K562 (cell line): ENCODE measurements around the gene DND1. TPM values are rescaled to one million over a fixed set of nuclear protein-coding genes. Genes with fewer than 3 reads are reported as not detected.

Experiments used
- ATAC-seq: fragments of 200-7000 bp; cut with Tn5 transposase; 3 replicates; pipeline ENCODE4 v1.9.1; 2020; ENCODE audit warnings: moderate library complexity
- BruUV-seq: library from RNA; stranded (reverse); fragments of 400-500 nt; replicated peaks from 2 replicates; lab custom pipeline; 2021; lab: Mats Ljungman, UMichigan
- CTCF ChIA-PET: fragments of 300-600 bp; formaldehyde crosslinking; extraction: SDS; loops from one replicate; lab custom pipeline; 2021; ENCODE audit warnings: low intra/inter-chr PET ratio; lab: Yijun Ruan, JAX
- POLR2A ChIA-PET: fragments of 300-600, 350-650 bp; sonication (Branson Sonifier 250); formaldehyde crosslinking; extraction: SDS; loops from one replicate; lab custom pipeline; 2021; ENCODE audit warnings: antibody characterized with exemption, inconsistent platforms; lab: Yijun Ruan, JAX
- DNase-seq, 4 experiments: peaks; one replicate each; pipeline versions ENCODE4 v3.0.0 to v3.0.0-alpha.2; 2011 to 2018; ENCODE audit warnings: low spot score in 3 of 4, mixed read lengths in 3 of 4; ENCODE audit errors: extremely low read depth in 1 of 4
- FAIRE-seq: peaks from 2 replicates; lab custom pipeline; 2011; peaks lifted over from hg19 to GRCh38; lab: Jason Lieb, UNC
- H2AFZ ChIP-seq: 2 replicates; pipeline ENCODE4 v1.6.0; 2011; ENCODE audit warnings: low read depth, low read length, control low read depth, inconsistent platforms
- H3K27ac ChIP-seq: fragments of 200-600 bp; 3 replicates; pipeline ENCODE4 v1.8.0; 2011; ENCODE audit warnings: low read depth, mild to moderate bottlenecking, control low read depth, inconsistent platforms, low read length, moderate library complexity, mixed read lengths; ENCODE audit errors: extremely low read depth
- H3K27me3 ChIP-seq, 2 experiments: fragments of 300-600 bp in 1 of 2; 2 replicates in 1 of 2; 3 replicates in 1 of 2; pipeline versions ENCODE4 v1.6.0 to v1.8.0; 2011; ENCODE audit warnings: inconsistent platforms in 2 of 2, low read length in 2 of 2, mild to moderate bottlenecking in 1 of 2, mixed read lengths in 1 of 2, moderate library complexity in 1 of 2; ENCODE audit not compliant: control insufficient read depth in 2 of 2, insufficient read depth in 2 of 2
- H3K36me3 ChIP-seq: fragments of 300-600 bp; 3 replicates; pipeline ENCODE4 v1.8.0; 2011; ENCODE audit warnings: mild to moderate bottlenecking, low read length, inconsistent platforms; ENCODE audit not compliant: control insufficient read depth, insufficient read depth
- H3K4me1 ChIP-seq, 2 experiments: fragments of 200-600 bp in 1 of 2; replicated peaks in 1 of 2; 2 replicates in 1 of 2; 3 replicates in 1 of 2; pipeline versions ENCODE4 v1.5.1 to v1.8.0; 2011; ENCODE audit warnings: inconsistent platforms in 2 of 2, low read length in 2 of 2, mild to moderate bottlenecking in 1 of 2, mixed read lengths in 1 of 2, moderate library complexity in 1 of 2; ENCODE audit not compliant: control insufficient read depth in 2 of 2, insufficient read depth in 2 of 2
- H3K4me2 ChIP-seq: 2 replicates; pipeline ENCODE4 v1.6.1; 2011; ENCODE audit warnings: low read length, control low read depth, inconsistent platforms, mixed read lengths; ENCODE audit not compliant: insufficient read depth
- H3K4me3 ChIP-seq: fragments of 200-600 bp; sonication (generic), shearing (Covaris generic); 2 replicates; pipeline ENCODE4 v1.5.1; 2016; ENCODE audit warnings: control low read depth, inconsistent platforms
- H3K79me2 ChIP-seq: fragments of 200-600 bp; 3 replicates; pipeline ENCODE4 v1.8.0; 2011; ENCODE audit warnings: low read length, inconsistent platforms; ENCODE audit not compliant: control insufficient read depth, insufficient read depth
- H3K9ac ChIP-seq, 2 experiments: 2 replicates each; pipeline versions ENCODE4 v1.6.0 to v1.6.1; 2011; ENCODE audit warnings: low read depth in 2 of 2, low read length in 2 of 2, control low read depth in 1 of 2, inconsistent platforms in 1 of 2, mild to moderate bottlenecking in 1 of 2, mixed read lengths in 1 of 2; ENCODE audit not compliant: insufficient read depth in 1 of 2
- H3K9me1 ChIP-seq: one replicate; pipeline ENCODE4 v1.6.0; 2011; ENCODE audit warnings: inconsistent platforms, mild to moderate bottlenecking, low read length, moderate library complexity; ENCODE audit not compliant: control insufficient read depth, insufficient read depth
- H3K9me3 ChIP-seq: replicated peaks from 2 replicates; pipeline ENCODE4 v1.5.1; 2011; ENCODE audit warnings: low read depth, low read length, inconsistent platforms; ENCODE audit not compliant: control insufficient read depth, insufficient read depth
- H4K20me1 ChIP-seq: replicated peaks from 2 replicates; pipeline ENCODE4 v1.6.1; 2011; ENCODE audit warnings: low read length, inconsistent platforms, mixed read lengths; ENCODE audit not compliant: control insufficient read depth, insufficient read depth
- E2F5 ChIP-seq: sonication (generic); formaldehyde crosslinking; IDR thresholded peaks from 2 replicates; pipeline ENCODE4 v1.8.0; 2022; ENCODE audit warnings: mild to moderate bottlenecking, missing genetic modification reagents
- IFI16 ChIP-seq: fragments of 250-450 bp; sonication (Bioruptor Pico); IDR thresholded peaks from 2 replicates; pipeline ENCODE4 v2.1.2; 2022; ENCODE audit warnings: mild to moderate bottlenecking, inconsistent platforms
- RFX7 ChIP-seq: fragments of 250-450 bp; sonication (Bioruptor Pico); IDR thresholded peaks from 2 replicates; pipeline ENCODE4 v1.5.1; 2021; ENCODE audit warnings: mild to moderate bottlenecking
- SNIP1 ChIP-seq: fragments of 450-650 bp; IDR thresholded peaks from 2 replicates; pipeline ENCODE4 v1.7.1; 2017; ENCODE audit warnings: low read depth, mild to moderate bottlenecking
- ZKSCAN8 ChIP-seq: fragments of 200-800 bp; sonication (Bioruptor generic); IDR thresholded peaks from 2 replicates; pipeline ENCODE4 v1.6.1; 2016; ENCODE audit warnings: missing genetic modification characterization, missing compliant biosample characterization
- ZNF592 ChIP-seq: fragments of 450-650 bp; IDR thresholded peaks from 2 replicates; pipeline ENCODE4 v1.6.1; 2017; ENCODE audit warnings: antibody characterized with exemption, mild to moderate bottlenecking
- ZNF76 ChIP-seq: fragments of 250-450 bp; sonication (Bioruptor Pico); IDR thresholded peaks from 2 replicates; pipeline ENCODE4 v1.4.0; 2020; ENCODE audit warnings: mild to moderate bottlenecking, moderate library complexity, borderline replicate concordance
- WGBS: fragments of 100-300 bp; shearing (Covaris generic); methylation state at CpG from one replicate; pipeline ENCODE4 v1.1.6; 2016; ENCODE audit warnings: low coverage, mixed read lengths; ENCODE audit not compliant: insufficient coverage; ENCODE audit errors: missing lambda C conversion rate; 5-methylcytosine and 5-hydroxymethylcytosine counted together
- in situ Hi-C: fragments of 300-500 bp; cut with MboI; formaldehyde crosslinking; loops from 4 replicates; pipeline ENCODE4 v1.15.0; 2018; ENCODE audit warnings: inconsistent platforms, mixed read lengths
- intact Hi-C: fragments of 100-400 bp; cut with micrococcal nuclease; formaldehyde crosslinking; loops from 2 replicates; pipeline ENCODE4 v1.14.2; 2022
- polyA plus RNA-seq, 8 experiments: library from polyadenylated mRNA; depleted of rRNA in 4 of 8; stranded (reverse) in 5 of 8; unstranded in 3 of 8; fragments of >200 nt; fragmentation: Nextera tagmentation in 2 of 8; fragmentation: Illumina TruSeq in 1 of 8; extraction: Ambion mirVana in 2 of 8; extraction: Trizol in 1 of 8; gene quantifications; 2 replicates each; pipeline versions ENCODE4 v1.2.1 to v1.2.3, GENCODE V29; 2011 to 2014; ENCODE audit warnings: inconsistent platforms in 1 of 8, missing spikeins in 1 of 8
- total RNA-seq, 7 experiments: library from RNA; depleted of rRNA in 6 of 7; stranded (reverse); fragments of >200 nt in 6 of 7; fragmentation: Illumina TruSeq in 2 of 7; extraction: Trizol in 2 of 7; gene quantifications; 2 replicates each; pipeline versions ENCODE4 v1.2.1 to v1.2.3, GENCODE V29; 2011 to 2021; ENCODE audit warnings: low replicate concordance in 1 of 7

DND1 gene
- total and polyA plus RNA-seq, 9 of the 15 experiments (the other 6 are each of a cell fraction or from before 2014, with no cell fraction given): 0.37 to 2.0 (median 0.90) TPM; not detected in 3

GRCh38 chr5:140700177-140701144 lies 27.1 kb upstream of the DND1 start, which contains the start of gene ZMAT2 (continued):
- TF ChIP-seq E2F5 (CRISPR knock-in tag) (no peak), SNIP1 (no peak)

GRCh38 chr5:140696891-140697492 lies 23.6 kb upstream of the DND1 start:
- TF ChIP-seq RFX7 (CRISPR knock-in tag) (no peak), ZNF592 (no peak), ZNF76 (no peak), IFI16 (CRISPR knock-in tag) (no peak), ZKSCAN8 (CRISPR knock-in tag) (no peak)
- TF ChIP-seq, all 486 proteins: peak for 0
- no peak overlapping the region for H2AFZ ChIP-seq
- in situ Hi-C loops (no loop called here), intact Hi-C loops (no loop called here)
- no peak overlapping the region for H3K27ac ChIP-seq
- FAIRE-seq (no peak), ATAC-seq (no peak), DNase-seq (no peak)
- ChIA-PET POLR2A (interaction anchor here (2.2 kb wide), 1 partner anchor 14 kb away, joined by 12 read pairs; no protein-coding TSS in a partner anchor), CTCF (no interaction called here)
- BruUV-seq: no TSS peak
- H3K9me3 ChIP-seq: no peaks in the 10 kb centered on the region
- WGBS: 64% methylated on average over 4 of the region's 4 CpGs
- H3K4me2 ChIP-seq: no peak overlapping the region
- H3K9ac ChIP-seq: no peak overlapping the region
- no peaks in the 10 kb centered on the region for H3K9me1 ChIP-seq
- H3K79me2 ChIP-seq: peaks cover 29% of the 10 kb centered on the region
- H3K27me3 ChIP-seq: no peaks in the 10 kb centered on the region
- peaks cover 77% of the 10 kb centered on the region for H3K36me3 ChIP-seq
- no peak overlapping the region for H3K4me3 ChIP-seq
- peaks cover 4 to 12% of the 10 kb centered on the region in 2 experiments; a peak in 2 of 5 replicates for H3K4me1 ChIP-seq
- 0 out of 2 replicates have a peak, but pooled peaks cover 4% of the 10 kb centered on the region for H4K20me1 ChIP-seq
